H1 (cell line): Measurements from ENCODE around the gene ANKRD65. TPM values are rescaled to one million over a fixed set of nuclear protein-coding genes. Genes with fewer than 3 reads are reported as not detected.

Source experiments
- BCL11A ChIP-seq, 2 experiments: IDR thresholded peaks; one replicate each; pipeline ENCODE4 v1.6.1; 2011; ENCODE audit warnings: low read depth in 2 of 2, low read length in 2 of 2, mild to moderate bottlenecking in 2 of 2
- BRCA1 ChIP-seq: IDR thresholded peaks from 2 replicates; pipeline ENCODE4 v1.6.1; 2012; ENCODE audit warnings: low read depth, low read length, improper control_type of control experiment
- CBX8 ChIP-seq: fragments of 300-800, 300-1000 bp; sonication (generic); IDR thresholded peaks from 2 replicates; pipeline ENCODE4 v1.7.1; 2016; ENCODE audit warnings: low read depth, low read length, borderline replicate concordance
- CHD2 ChIP-seq: IDR thresholded peaks from 2 replicates; pipeline ENCODE4 v1.6.1; 2012; ENCODE audit warnings: low read length, improper control_type of control experiment
- CREB1 ChIP-seq: IDR thresholded peaks from 2 replicates; pipeline ENCODE4 v1.6.1; 2012; ENCODE audit warnings: inconsistent platforms
- CTCF ChIP-seq, 3 experiments: IDR thresholded peaks; 1 replicate in 2 of 3; 2 replicates in 1 of 3; pipeline versions ENCODE4 v1.5.1 to v1.6.1; 2011; ENCODE audit warnings: low read length in 3 of 3, mild to moderate bottlenecking in 3 of 3, inconsistent platforms in 2 of 3, low read depth in 1 of 3, moderate library complexity in 1 of 3; ENCODE audit not compliant: insufficient read depth in 1 of 3; ENCODE audit errors: control extremely low read depth in 1 of 3
- E2F6 ChIP-seq: IDR thresholded peaks from 2 replicates; pipeline ENCODE4 v1.6.1; 2012; ENCODE audit warnings: inconsistent platforms
- EP300 ChIP-seq, 2 experiments: IDR thresholded peaks; 1 replicate in 1 of 2; 2 replicates in 1 of 2; pipeline ENCODE4 v1.6.1; 2011 to 2012; ENCODE audit warnings: low read depth in 2 of 2, low read length in 2 of 2, mild to moderate bottlenecking in 2 of 2, borderline replicate concordance in 1 of 2, inconsistent platforms in 1 of 2, moderate library complexity in 1 of 2
- GTF2F1 ChIP-seq: IDR thresholded peaks from 2 replicates; pipeline ENCODE4 v1.6.1; 2012; ENCODE audit warnings: low read depth, low read length, improper control_type of control experiment, borderline replicate concordance
- KDM4A ChIP-seq: IDR thresholded peaks from one replicate; pipeline ENCODE4 v1.7.1; 2012; ENCODE audit warnings: low read depth, mild to moderate bottlenecking, moderate library complexity, low read length, inconsistent platforms; ENCODE audit not compliant: severe bottlenecking
- NANOG ChIP-seq: IDR thresholded peaks from 2 replicates; pipeline ENCODE4 v1.6.1; 2011; ENCODE audit warnings: low read length, low read depth, mild to moderate bottlenecking, inconsistent platforms; ENCODE audit not compliant: insufficient read depth, poor library complexity, severe bottlenecking
- POLR2A ChIP-seq, 2 experiments: IDR thresholded peaks; 1 replicate in 1 of 2; 2 replicates in 1 of 2; pipeline ENCODE4 v1.6.1; 2011; ENCODE audit warnings: low read depth in 2 of 2, low read length in 2 of 2, mild to moderate bottlenecking in 2 of 2; ENCODE audit errors: control extremely low read depth in 1 of 2
- SAP30 ChIP-seq: fragments of 300-600 bp; sonication (generic); IDR thresholded peaks from 2 replicates; pipeline ENCODE4 v1.7.1; 2012; ENCODE audit warnings: low read length, moderate library complexity, mild to moderate bottlenecking, inconsistent platforms; ENCODE audit not compliant: insufficient read depth, insufficient replicate concordance
- SP1 ChIP-seq: IDR thresholded peaks from 2 replicates; pipeline ENCODE4 v1.6.1; 2011; ENCODE audit warnings: low read depth, low read length
- SRF ChIP-seq: IDR thresholded peaks from 2 replicates; pipeline ENCODE4 v1.6.1; 2011; ENCODE audit warnings: mild to moderate bottlenecking, low read depth, low read length, moderate library complexity
- SUZ12 ChIP-seq: fragments of 200-600 bp; sonication (generic); IDR thresholded peaks from 2 replicates; pipeline ENCODE4 v1.6.1; 2012; ENCODE audit warnings: mild to moderate bottlenecking, inconsistent platforms, low read length, moderate library complexity, mixed read lengths
- TAF1 ChIP-seq: IDR thresholded peaks from 2 replicates; pipeline ENCODE4 v1.6.1; 2011; ENCODE audit warnings: mild to moderate bottlenecking, low read depth, low read length
- ZNF274 ChIP-seq: IDR thresholded peaks from 2 replicates; pipeline ENCODE4 v1.7.0; 2012; ENCODE audit warnings: low read length, borderline replicate concordance; ENCODE audit errors: extremely low read depth
- polyA plus RNA-seq, 7 experiments: library from polyadenylated mRNA; depleted of rRNA in 3 of 7; stranded (reverse) in 5 of 7; unstranded in 2 of 7; fragments of >200 nt in 5 of 7; fragments of 200-250 nt in 2 of 7; gene quantifications; 1 replicate in 5 of 7; 2 replicates in 1 of 7; 4 replicates in 1 of 7; pipeline versions ENCODE4 v1.2.1 to v1.2.3, GENCODE V29; 2011 to 2013; ENCODE audit warnings: missing spikeins in 2 of 7, mixed read lengths in 2 of 7
- total RNA-seq: library from RNA; stranded (reverse); fragmentation: NEBNext Ultra II Directional; extraction: Animal tissue kit (Norgen Biotek cat#: 25700); gene quantifications from 2 replicates; pipeline ENCODE4 v1.2.1, GENCODE V29; 2021
- TF ChIP-seq, protein P1 (sequence below): IDR thresholded peaks from 2 replicates; pipeline ENCODE4 v1.6.1; 2012; ENCODE audit warnings: low read length, inconsistent platforms

The ANKRD65 gene
- total and polyA plus RNA-seq, 2 of the 8 experiments (the other 6 are each of a cell fraction or from before 2014, with no cell fraction given) = 1.8 to 2.0 TPM

GRCh38 chr1:1374929-1375662 is 46.0 kb downstream of the ANKRD65 start, which contains the start of gene AURKAIP1 (continued):
- TF ChIP-seq SAP30 (no peak), CHD2 (peak; percentile 97), SUZ12 (no peak), BCL11A (IDR thresholded peaks at IDR 0.05; ENCODE audit: low read depth in 2 of 2, low read length in 2 of 2) (no peak), EP300 (IDR thresholded peaks at IDR 0.05; ENCODE audit: borderline replicate concordance in 1 of 2, low read depth in 2 of 2, low read length in 2 of 2) (peak in 1 of 2 experiments; percentile 74; a peak in 1 of 3 replicates), BRCA1 (peak; percentile 87), ZNF274 (no peak), E2F6 (peak; percentile 71), KDM4A (no peak), CBX8 (no peak), CREB1 (peak; percentile 85), CTCF (IDR thresholded peaks at IDR 0.05; ENCODE audit: control extremely low read depth in 1 of 3, insufficient read depth in 1 of 3, low read depth in 1 of 3, low read length in 3 of 3) (peak in 2 of 3 experiments; percentile 8 to 14; a peak in 2 of 4 replicates), GTF2F1 (peak; percentile 84; the same call in 1 of the 2 replicates), SRF (peak; percentile 43; the same call in 1 of the 2 replicates), TAF1 (peak; percentile 72), SP1 (0 out of 2 replicates have a peak, but pooled peaks have one; percentile 64), NANOG (no peak), POLR2A (IDR thresholded peaks at IDR 0.05; ENCODE audit: control extremely low read depth in 1 of 2, low read depth in 2 of 2, low read length in 2 of 2) (peak in 1 of 2 experiments; percentile 54; a peak in 1 of 3 replicates)
- TF ChIP-seq, protein P1, sequence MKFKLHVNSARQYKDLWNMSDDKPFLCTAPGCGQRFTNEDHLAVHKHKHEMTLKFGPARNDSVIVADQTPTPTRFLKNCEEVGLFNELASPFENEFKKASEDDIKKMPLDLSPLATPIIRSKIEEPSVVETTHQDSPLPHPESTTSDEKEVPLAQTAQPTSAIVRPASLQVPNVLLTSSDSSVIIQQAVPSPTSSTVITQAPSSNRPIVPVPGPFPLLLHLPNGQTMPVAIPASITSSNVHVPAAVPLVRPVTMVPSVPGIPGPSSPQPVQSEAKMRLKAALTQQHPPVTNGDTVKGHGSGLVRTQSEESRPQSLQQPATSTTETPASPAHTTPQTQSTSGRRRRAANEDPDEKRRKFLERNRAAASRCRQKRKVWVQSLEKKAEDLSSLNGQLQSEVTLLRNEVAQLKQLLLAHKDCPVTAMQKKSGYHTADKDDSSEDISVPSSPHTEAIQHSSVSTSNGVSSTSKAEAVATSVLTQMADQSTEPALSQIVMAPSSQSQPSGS = peak; percentile 57; the same call in 1 of the 2 replicates
